Peyer's patch (tissue), 4 donors: ENCODE results near the gene SLC36A3. TPM values are rescaled to one million over a fixed set of nuclear protein-coding genes. Genes with fewer than 3 reads are reported as not detected.

Experiments used
- DNase-seq, 3 donors: peaks; one replicate each; pipeline ENCODE4 v3.0.0-alpha.2; 2017 to 2019
- H3K27ac ChIP-seq, 4 donors: fragments of 200-600 bp; sonication (generic); one replicate each; pipeline ENCODE4 v1.5.1; 2016 to 2019
- H3K27me3 ChIP-seq, 2 donors: fragments of 200-600 bp; sonication (generic); one replicate each; pipeline ENCODE4 v1.5.1; 2019
- H3K36me3 ChIP-seq, 3 donors: fragments of 200-600 bp; sonication (generic); one replicate each; pipeline ENCODE4 v1.5.1; 2016 to 2019
- H3K4me1 ChIP-seq, 4 donors: fragments of 200-600 bp; sonication (generic); one replicate each; pipeline ENCODE4 v1.5.1; 2016 to 2019
- H3K4me3 ChIP-seq, 4 donors: fragments of 200-600 bp; sonication (generic); 1 replicate in 3 of 4; 2 replicates in 1 of 4; pipeline ENCODE4 v1.5.1; 2016 to 2019; ENCODE audit warnings: mild to moderate bottlenecking in 1 of 4
- H3K9me3 ChIP-seq, 4 donors: fragments of 200-600 bp; sonication (generic); one replicate each; pipeline ENCODE4 v1.5.1; 2016 to 2019; ENCODE audit warnings: mild to moderate bottlenecking in 1 of 4
- CTCF ChIP-seq, 6 experiments: fragments of 450-650 bp in 4 of 6; fragments of 200-600 bp in 2 of 6; sonication (generic) in 1 of 6; IDR thresholded peaks; one replicate each; pipeline ENCODE4 v1.5.1; 2017 to 2019; ENCODE audit warnings: antibody characterized with exemption in 6 of 6, mild to moderate bottlenecking in 3 of 6, moderate library complexity in 1 of 6
- POLR2A ChIP-seq, 2 donors: fragments of 450-650 bp; IDR thresholded peaks; one replicate each; pipeline ENCODE4 v1.5.1; 2017; ENCODE audit warnings: antibody characterized with exemption in 2 of 2, mild to moderate bottlenecking in 2 of 2, moderate library complexity in 2 of 2
- total RNA-seq, 4 donors: library from RNA; depleted of rRNA; stranded (reverse); fragments of >200 nt; gene quantifications; one replicate each; pipeline ENCODE4 v1.1.0, GENCODE V29; 2016

The SLC36A3 gene
- total RNA-seq, 4 donors from 2014 or later, result not detected

GRCh38 chr5:151248651-151249050 is 54.9 kb downstream of the SLC36A3 start:
- H3K4me1 ChIP-seq, result peaks cover 0 to 12% (median 0%) of the 10 kb centered on the region in 4 donors
- H3K9me3 ChIP-seq, result no peaks in the 10 kb centered on the region
- H3K27me3 ChIP-seq, result no peaks in the 10 kb centered on the region
- no peaks in the 10 kb centered on the region for H3K36me3 ChIP-seq
- H3K27ac ChIP-seq, result no peak overlapping the region
- H3K4me3 ChIP-seq, result no peak overlapping the region
- no peak for TF ChIP-seq POLR2A (IDR thresholded peaks at IDR 0.05)
- no peak for TF ChIP-seq CTCF (IDR thresholded peaks at IDR 0.05)
- no peak for DNase-seq

GRCh38 chr5:151245680-151246219 is 57.8 kb downstream of the SLC36A3 start:
- no peaks in the 10 kb centered on the region for H3K9me3 ChIP-seq
- no peaks in the 10 kb centered on the region for H3K27me3 ChIP-seq
- no peak overlapping the region for H3K4me3 ChIP-seq
- H3K36me3 ChIP-seq, result no peaks in the 10 kb centered on the region
- no peaks in the 10 kb centered on the region for H3K4me1 ChIP-seq
- no peak overlapping the region for H3K27ac ChIP-seq
- no peak for DNase-seq
- TF ChIP-seq POLR2A (IDR thresholded peaks at IDR 0.05) (no peak), CTCF (IDR thresholded peaks at IDR 0.05) (no peak)

GRCh38 chr5:151244206-151244605 is 59.4 kb downstream of the SLC36A3 start:
- Histone ChIP-seq H3K4me1 (no peaks in the 10 kb centered on the region), H3K27me3 (no peaks in the 10 kb centered on the region), H3K36me3 (no peaks in the 10 kb centered on the region), H3K27ac (no peak overlapping the region), H3K9me3 (no peaks in the 10 kb centered on the region), H3K4me3 (no peak overlapping the region)
- TF ChIP-seq CTCF (IDR thresholded peaks at IDR 0.05) (no peak), POLR2A (IDR thresholded peaks at IDR 0.05) (no peak)
- no peak for DNase-seq

DNA sequence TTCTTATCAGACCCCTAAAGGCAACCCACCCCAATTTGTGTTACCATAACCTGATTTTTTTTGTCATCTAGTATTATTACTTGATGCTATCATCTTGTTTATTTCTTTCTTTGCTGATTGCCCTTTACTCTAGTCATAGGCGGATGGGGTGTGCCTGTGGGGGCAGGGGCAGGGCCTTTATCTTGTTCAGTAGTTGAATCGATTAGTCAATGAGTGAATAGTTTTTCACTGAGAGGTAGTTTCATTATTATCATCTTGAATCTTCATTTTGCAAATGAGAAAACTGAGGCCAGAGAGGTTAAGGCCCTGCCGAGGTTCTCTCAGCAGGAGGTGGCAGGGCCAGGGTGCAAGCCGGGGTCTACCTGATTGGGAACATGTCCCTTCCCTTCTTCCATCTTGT is 60.0 kb downstream of the SLC36A3 start:
- Histone ChIP-seq H3K36me3 (no peaks in the 10 kb centered on the region), H3K4me3 (no peak overlapping the region), H3K9me3 (no peaks in the 10 kb centered on the region), H3K27me3 (no peaks in the 10 kb centered on the region), H3K27ac (no peak overlapping the region), H3K4me1 (no peaks in the 10 kb centered on the region)
- no peak for DNase-seq
- TF ChIP-seq POLR2A (IDR thresholded peaks at IDR 0.05) (no peak), CTCF (IDR thresholded peaks at IDR 0.05) (no peak)

DNA sequence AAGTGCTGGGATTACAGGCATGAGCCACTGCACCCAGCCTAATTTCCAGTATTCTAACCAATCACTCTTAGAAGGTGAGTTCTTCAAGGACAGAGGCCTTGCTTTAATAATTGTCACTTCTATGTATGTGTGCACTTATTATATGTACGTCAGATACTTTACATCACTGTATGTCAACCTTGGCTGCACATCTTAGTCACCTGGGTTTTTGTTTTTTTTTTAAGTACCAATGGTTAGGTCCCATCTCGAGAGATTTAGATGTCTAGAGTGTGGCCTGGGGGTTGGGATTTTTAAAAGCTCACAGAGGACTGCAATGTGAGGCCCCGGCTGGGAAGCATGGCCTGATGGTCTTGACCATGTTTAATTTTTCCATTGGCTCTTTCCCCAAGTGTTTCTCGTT is 60.4 kb downstream of the SLC36A3 start:
- Histone ChIP-seq H3K9me3 (no peaks in the 10 kb centered on the region), H3K36me3 (no peaks in the 10 kb centered on the region), H3K27me3 (no peaks in the 10 kb centered on the region), H3K4me1 (no peaks in the 10 kb centered on the region), H3K4me3 (no peak overlapping the region), H3K27ac (no peak overlapping the region)
- no peak for TF ChIP-seq POLR2A (IDR thresholded peaks at IDR 0.05)
- no peak for TF ChIP-seq CTCF (IDR thresholded peaks at IDR 0.05)
- no peak for DNase-seq
